Activated T-cell treated with anti-CD3 and anti-CD28 coated beads for 48 hours (primary cell): ENCODE results near the gene TBC1D24.
"Not testable (repeated sequence)": the region's sequence is repeated elsewhere in the genome, so short reads cannot be mapped to it uniquely, and the experiment has no call there.

Experiments used
- DNase-seq: peaks from one replicate; pipeline ENCODE4 v3.0.0-alpha.2; 2020; ENCODE audit warnings: low read depth

The TBC1D24 gene

GRCh38 chr16:2533142-2533755 is 58.3 kb downstream of the TBC1D24 start:
- not testable (repeated sequence) for DNase-seq

- DNase-seq: no peak
Measured at GRCh38 chr16:2533912-2534311, 59.0 kb downstream of the TBC1D24 start.

GRCh38 chr16:2534335-2534734 is 59.4 kb downstream of the TBC1D24 start:
- not testable (repeated sequence) for DNase-seq

GRCh38 chr16:2535625-2536013 is 60.7 kb downstream of the TBC1D24 start:
- no peak for DNase-seq

- DNase-seq: peak; percentile 96
Measured at GRCh38 chr16:2537451-2538379, 62.8 kb downstream of the TBC1D24 start, which contains the start of gene PDPK1. Gene PDPK1 (plus strand): TSS chr16:2538021. CDS start chr16:2538113, 92 bp downstream.

GRCh38 chr16:2539192-2539844 is 64.4 kb downstream of the TBC1D24 start:
- not testable (repeated sequence) for DNase-seq

- not testable (repeated sequence) for DNase-seq
Measured at GRCh38 chr16:2539845-2540458, 65.0 kb downstream of the TBC1D24 start.

- not testable (repeated sequence) for DNase-seq
Measured at GRCh38 chr16:2540912-2541311, 66.0 kb downstream of the TBC1D24 start.

- not testable (repeated sequence) for DNase-seq
Measured at GRCh38 chr16:2541409-2541808, 66.5 kb downstream of the TBC1D24 start.

- DNase-seq: not testable (repeated sequence)
Measured at GRCh38 chr16:2543771-2544170, 68.8 kb downstream of the TBC1D24 start.

- not testable (repeated sequence) for DNase-seq
Measured at GRCh38 chr16:2550283-2550878, 75.5 kb downstream of the TBC1D24 start.

GRCh38 chr16:2551420-2551889 is 76.5 kb downstream of the TBC1D24 start:
- DNase-seq: not testable (repeated sequence)

- not testable (repeated sequence) for DNase-seq
Measured at GRCh38 chr16:2554709-2555425, 79.9 kb downstream of the TBC1D24 start.
